IPS-20b (cell line): ENCODE measurements around the gene SGMS1.

Source experiments
- H3K27ac ChIP-seq: one replicate; pipeline ENCODE4 v1.5.1; 2013; ENCODE audit warnings: low read length
- H3K27me3 ChIP-seq: 2 replicates; pipeline ENCODE4 v1.6.1; 2013; ENCODE audit warnings: mild to moderate bottlenecking, low read length, inconsistent platforms; ENCODE audit not compliant: insufficient read depth
- H3K36me3 ChIP-seq: 2 replicates; pipeline ENCODE4 v1.6.1; 2013; ENCODE audit warnings: low read depth, mild to moderate bottlenecking, inconsistent platforms, low read length, moderate library complexity; ENCODE audit not compliant: insufficient read depth
- H3K4me1 ChIP-seq: 2 replicates; pipeline ENCODE4 v1.6.1; 2013; ENCODE audit warnings: mild to moderate bottlenecking, control low read depth, inconsistent platforms, low read length, moderate library complexity; ENCODE audit not compliant: insufficient read depth
- H3K4me3 ChIP-seq: 2 replicates; pipeline ENCODE4 v1.5.1; 2013; ENCODE audit warnings: mild to moderate bottlenecking, low read length, inconsistent platforms
- H3K9ac ChIP-seq: 2 replicates; pipeline ENCODE4 v1.6.1; 2013; ENCODE audit warnings: low read depth, mild to moderate bottlenecking, inconsistent platforms, low read length, moderate library complexity
- H3K9me3 ChIP-seq: 2 replicates; pipeline ENCODE4 v1.6.1; 2013; ENCODE audit warnings: mild to moderate bottlenecking, low read depth, low read length, inconsistent platforms; ENCODE audit not compliant: insufficient read depth

Gene SGMS1

DNA sequence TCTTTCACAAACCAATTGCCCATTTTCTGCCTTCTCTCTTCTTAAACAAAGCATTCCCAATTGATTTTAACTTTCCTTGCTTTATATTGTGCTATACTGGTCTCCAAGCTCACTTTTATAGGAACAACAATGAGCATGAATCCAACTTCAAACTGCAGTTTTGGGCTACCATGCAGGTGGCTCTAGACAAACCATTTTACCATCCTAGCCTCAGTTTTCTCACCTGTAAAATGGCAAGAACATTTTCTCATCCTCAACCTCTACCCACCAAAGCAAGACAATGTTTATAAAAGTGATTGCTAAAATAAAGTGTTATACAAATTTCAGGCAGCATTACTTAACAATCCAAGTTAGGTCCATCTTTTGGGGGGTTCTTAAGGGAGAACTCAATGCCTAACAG lies 305.6 kb downstream of the SGMS1 start:
- Histone ChIP-seq H3K9me3 (no peaks in the 10 kb centered on the region), H3K27ac (no peak overlapping the region), H3K4me3 (no peak overlapping the region), H3K9ac (no peak overlapping the region), H3K27me3 (no peaks in the 10 kb centered on the region), H3K36me3 (no peaks in the 10 kb centered on the region), H3K4me1 (no peaks in the 10 kb centered on the region)

DNA sequence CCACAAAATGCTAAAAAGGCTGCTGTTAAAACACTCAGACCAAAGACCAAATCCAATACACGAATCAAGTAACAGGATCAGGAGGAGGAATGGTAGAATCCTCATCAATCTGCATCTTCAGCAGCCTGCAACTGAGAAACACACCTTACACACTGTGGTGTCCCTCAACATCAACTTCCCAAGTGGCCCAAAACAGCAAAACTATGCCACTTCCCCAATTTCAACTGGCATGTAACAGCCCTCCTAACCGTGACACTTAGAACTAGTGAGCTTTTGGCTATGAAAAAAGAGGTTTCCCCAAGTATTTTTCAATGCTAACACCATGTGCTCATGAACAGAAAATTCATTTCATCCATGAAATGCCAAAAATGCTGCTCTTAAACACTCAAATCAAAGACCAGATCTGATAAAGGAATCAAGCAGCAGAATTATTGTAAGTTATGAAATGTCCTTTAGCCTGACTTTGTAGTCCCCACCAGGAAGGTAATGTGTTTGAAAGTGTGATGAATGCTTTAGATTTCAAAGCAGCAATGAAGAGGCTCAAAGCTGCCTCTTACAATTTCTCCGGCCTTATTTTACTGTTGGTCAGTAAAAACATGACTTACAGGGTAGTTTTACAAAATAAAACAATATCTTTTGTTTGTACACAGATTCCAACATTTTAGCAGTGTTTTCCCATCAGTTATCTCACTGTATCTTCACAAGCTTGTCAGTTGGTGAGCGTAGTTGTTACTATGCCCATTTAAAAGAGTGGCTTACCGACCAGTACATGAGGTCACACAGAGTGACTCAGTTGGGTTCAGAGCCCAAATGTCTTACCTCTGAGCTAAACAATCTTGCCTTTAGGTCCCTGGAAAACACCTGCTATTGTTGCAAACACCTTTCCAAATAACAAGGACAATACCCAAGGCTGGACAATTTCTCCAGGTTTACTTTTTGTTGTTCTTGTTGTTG lies 306.8 kb downstream of the SGMS1 start:
- no peak overlapping the region for H3K9ac ChIP-seq
- no peaks in the 10 kb centered on the region for H3K27me3 ChIP-seq
- no peaks in the 10 kb centered on the region for H3K9me3 ChIP-seq
- H3K27ac ChIP-seq, result no peak overlapping the region
- no peak overlapping the region for H3K4me3 ChIP-seq
- H3K36me3 ChIP-seq, result no peaks in the 10 kb centered on the region
- H3K4me1 ChIP-seq, result no peaks in the 10 kb centered on the region

DNA sequence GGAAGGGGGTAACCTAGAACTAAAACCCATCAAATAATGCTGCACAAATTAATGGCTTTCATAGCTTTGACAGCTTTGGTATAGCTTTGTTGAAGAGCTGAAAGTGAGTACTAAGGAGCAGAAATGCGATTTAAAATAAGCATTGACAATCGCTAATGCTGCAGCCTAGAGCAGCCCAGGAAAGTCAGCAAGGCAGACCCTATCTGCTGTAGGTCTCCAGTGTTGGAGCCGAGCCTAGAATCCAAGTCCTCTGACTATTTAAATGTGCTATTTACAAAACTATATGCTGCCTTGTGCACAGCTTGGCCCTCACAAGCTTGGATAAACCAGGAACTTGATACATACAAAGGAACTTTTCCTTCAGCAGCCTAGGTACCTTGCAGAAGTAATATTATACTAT lies 307.6 kb downstream of the SGMS1 start:
- Histone ChIP-seq H3K27me3 (no peaks in the 10 kb centered on the region), H3K4me3 (no peak overlapping the region), H3K9ac (no peak overlapping the region), H3K36me3 (no peaks in the 10 kb centered on the region; the same call in 1 of the 2 replicates), H3K4me1 (no peaks in the 10 kb centered on the region), H3K9me3 (no peaks in the 10 kb centered on the region), H3K27ac (no peak overlapping the region)

DNA sequence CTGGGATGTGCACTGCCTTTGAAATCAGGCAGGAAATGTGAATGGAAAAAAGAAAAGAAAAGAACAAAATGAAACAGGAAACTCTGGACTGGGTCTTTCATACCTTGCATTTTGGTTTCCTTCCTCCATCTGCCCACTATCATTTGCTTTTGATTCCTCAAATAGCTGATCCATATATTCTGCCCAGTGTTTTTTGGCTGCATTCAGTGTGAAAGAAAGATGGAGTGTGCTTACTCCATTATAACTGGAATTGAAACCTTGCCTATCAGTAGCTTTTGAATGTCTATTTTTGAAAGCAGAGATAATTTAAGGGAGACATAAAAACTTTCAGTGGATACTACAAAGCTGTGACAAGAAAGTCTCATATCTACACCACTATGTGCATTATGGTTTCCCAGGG lies 308.3 kb downstream of the SGMS1 start:
- Histone ChIP-seq H3K27me3 (no peaks in the 10 kb centered on the region), H3K4me1 (no peaks in the 10 kb centered on the region), H3K27ac (no peak overlapping the region), H3K9ac (no peak overlapping the region), H3K36me3 (peaks cover 7% of the 10 kb centered on the region; the same call in 1 of the 2 replicates), H3K4me3 (no peak overlapping the region), H3K9me3 (no peaks in the 10 kb centered on the region)

DNA sequence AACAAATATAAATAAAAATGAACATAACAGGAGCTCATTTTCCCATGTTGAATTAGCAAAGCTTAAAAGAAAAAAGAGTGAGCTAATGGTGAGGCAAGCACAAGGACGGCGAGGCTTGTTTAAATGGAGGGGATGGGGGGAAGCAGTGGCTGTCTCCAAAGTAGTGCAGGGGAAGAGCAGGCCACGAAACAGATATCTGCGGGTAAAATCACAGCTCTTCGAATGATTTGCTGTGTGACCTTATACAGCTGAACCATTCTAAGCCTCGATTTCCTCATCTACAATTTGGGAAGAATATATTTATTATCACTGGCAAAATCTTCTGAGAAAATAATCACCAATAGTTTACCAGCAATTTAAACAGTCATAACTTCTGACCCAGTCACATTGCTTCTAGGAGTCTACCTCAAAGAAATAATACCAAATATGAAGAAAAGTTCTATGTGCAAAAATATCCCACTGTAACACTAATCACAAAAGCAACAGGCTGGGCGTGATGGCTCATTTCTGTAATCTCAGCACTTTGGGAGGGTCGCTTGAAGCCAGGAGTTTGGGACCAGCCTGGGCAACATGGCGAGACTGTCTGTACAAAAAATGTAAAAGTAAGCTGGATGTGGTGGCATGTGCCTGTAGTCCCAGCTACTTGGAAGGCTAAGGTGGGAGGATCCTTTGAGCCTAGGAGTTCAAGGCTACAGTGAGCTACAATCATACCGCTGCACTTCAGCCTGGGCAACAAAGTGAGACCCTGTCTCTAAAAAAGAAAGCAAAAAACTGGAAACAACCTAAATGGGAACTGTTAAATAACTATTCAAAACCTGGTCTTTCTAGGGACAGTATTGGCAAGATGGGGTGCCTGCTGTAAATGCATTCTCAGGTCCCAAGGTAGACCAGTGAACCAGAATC lies 309.3 kb downstream of the SGMS1 start:
- Histone ChIP-seq H3K9me3 (no peaks in the 10 kb centered on the region), H3K4me1 (no peaks in the 10 kb centered on the region), H3K4me3 (no peak overlapping the region), H3K9ac (no peak overlapping the region), H3K27ac (no peak overlapping the region), H3K36me3 (peaks cover 14% of the 10 kb centered on the region; the same call in 1 of the 2 replicates), H3K27me3 (no peaks in the 10 kb centered on the region)

DNA sequence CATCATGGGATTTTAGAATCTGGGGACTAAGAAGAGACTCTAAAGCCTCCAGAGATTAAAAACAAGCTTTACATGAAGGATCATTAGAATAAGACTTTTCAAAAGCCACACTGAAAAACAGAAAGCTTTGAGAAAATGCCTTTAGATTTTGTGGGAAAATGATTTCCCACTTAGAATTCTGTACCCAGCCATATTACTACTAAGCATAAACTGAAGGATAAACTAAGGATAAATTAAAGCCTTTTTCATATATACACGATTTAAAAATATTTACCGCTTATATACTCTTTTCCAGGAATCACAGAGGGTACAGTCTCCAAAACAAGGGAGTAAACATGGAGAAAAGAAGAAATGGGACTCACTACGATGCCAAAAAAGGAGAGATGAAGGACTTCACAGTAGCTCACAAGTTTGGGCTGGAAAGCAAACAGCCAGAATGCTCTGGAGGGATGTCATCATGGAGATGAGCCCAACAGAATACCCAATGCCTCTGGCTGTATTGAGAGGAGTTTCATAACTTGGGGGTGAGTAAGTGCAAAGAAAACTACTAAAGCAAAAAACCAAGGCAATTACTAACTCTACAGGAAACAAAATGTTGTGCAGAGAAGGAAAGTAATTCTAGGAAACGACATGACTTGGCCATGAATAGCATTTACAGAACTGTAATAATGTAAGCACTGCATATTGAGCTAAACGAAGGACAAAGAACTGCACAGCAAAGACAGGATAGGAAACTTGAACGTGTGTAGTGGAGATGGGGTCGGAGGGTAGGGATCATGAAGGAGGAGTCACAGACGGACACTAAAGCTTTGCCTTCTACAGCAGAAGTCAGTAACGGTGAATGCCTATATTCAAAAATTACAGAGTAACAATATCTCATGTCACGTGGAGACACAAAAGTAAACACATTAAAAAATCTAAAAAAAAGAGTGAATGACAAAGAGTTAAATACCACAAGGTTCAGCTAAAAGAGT lies 311.0 kb downstream of the SGMS1 start:
- no peak overlapping the region for H3K27ac ChIP-seq

DNA sequence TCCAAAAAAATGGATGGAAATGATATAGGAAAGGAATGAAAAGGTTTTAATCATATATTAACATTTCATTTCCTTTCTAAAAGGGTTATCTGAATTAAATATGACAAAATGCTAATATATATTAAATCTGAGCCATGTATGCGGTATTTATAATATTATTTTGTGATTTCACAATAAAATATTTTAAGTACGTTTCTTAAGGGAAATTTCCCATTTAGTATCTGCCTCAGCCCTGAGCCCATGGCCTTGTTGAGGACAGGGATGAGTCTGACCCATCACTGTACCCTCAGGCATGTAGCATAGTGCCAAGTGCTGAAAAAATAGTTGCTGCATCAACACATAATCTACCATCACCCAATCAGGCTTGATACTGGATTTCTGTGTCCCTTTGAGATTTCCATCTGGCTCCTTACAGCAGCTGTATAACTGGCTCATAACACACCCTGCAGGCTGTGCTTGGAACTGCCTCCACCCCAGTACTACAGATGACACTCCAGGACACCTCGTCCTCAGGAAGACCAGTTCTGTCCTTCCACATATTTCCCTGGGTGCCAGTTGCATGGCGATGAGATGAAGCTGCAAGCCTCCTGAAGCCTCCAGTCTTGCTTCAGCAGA lies 313.1 kb downstream of the SGMS1 start:
- no peak overlapping the region for H3K9ac ChIP-seq
- H3K27ac ChIP-seq, result no peak overlapping the region
- no peak overlapping the region for H3K4me3 ChIP-seq
- H3K9me3 ChIP-seq, result no peaks in the 10 kb centered on the region
- H3K4me1 ChIP-seq, result no peaks in the 10 kb centered on the region
- peaks cover 23% of the 10 kb centered on the region for H3K36me3 ChIP-seq
- no peaks in the 10 kb centered on the region for H3K27me3 ChIP-seq

More for the DNA sequence above, 311.0 kb downstream of the SGMS1 start:
- Histone ChIP-seq H3K9me3 (no peaks in the 10 kb centered on the region), H3K27me3 (no peaks in the 10 kb centered on the region), H3K36me3 (peaks cover 14% of the 10 kb centered on the region; the same call in 1 of the 2 replicates), H3K4me1 (no peaks in the 10 kb centered on the region), H3K4me3 (no peak overlapping the region), H3K9ac (no peak overlapping the region)

DNA sequence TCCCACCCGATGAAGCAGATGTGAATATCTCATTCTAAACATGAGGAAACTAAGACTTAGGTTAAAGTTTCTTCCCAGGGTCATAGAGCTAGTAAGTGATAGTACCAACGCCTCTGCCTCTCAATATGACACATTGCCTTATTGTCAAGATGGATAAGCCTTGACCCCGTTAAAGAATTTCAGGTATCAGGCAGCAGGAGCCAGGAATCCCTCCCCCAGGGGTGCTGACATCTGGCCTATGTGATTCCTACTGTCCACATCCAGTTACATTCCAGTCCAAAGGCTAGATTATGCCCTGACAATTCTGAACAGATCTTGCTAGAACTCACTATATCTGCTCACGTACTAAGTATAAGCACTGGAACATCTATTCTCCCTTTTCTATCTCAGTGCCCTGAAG lies 314.4 kb downstream of the SGMS1 start:
- H3K9me3 ChIP-seq, result no peaks in the 10 kb centered on the region
- H3K36me3 ChIP-seq, result peaks cover 23% of the 10 kb centered on the region
- H3K9ac ChIP-seq, result no peak overlapping the region
- H3K27me3 ChIP-seq, result no peaks in the 10 kb centered on the region
- H3K4me1 ChIP-seq, result no peaks in the 10 kb centered on the region
- H3K4me3 ChIP-seq, result no peak overlapping the region
- no peak overlapping the region for H3K27ac ChIP-seq

DNA sequence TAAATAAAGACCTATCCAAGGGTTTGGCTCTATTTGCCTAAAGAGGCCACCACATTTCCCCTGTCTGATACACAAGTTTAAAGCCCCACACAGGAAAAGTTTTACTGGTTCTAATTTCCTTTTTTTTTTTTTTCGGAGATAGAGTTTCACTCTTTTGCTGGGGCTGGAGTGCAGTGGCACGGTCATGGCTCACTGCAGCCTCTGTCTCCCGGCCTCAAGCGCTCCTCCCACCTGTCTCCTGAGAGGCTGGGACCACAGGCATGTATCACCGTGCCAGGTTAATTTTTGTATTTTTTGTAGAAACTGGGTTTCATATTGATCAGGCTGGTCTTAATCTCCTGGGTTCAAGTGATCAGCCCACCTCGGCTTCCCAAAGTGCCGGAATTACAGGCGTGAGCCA lies 319.1 kb downstream of the SGMS1 start:
- Histone ChIP-seq H3K27ac (no peak overlapping the region), H3K4me1 (no peaks in the 10 kb centered on the region), H3K36me3 (peaks cover 10% of the 10 kb centered on the region), H3K9me3 (no peaks in the 10 kb centered on the region), H3K9ac (no peak overlapping the region), H3K4me3 (no peak overlapping the region), H3K27me3 (no peaks in the 10 kb centered on the region)

DNA sequence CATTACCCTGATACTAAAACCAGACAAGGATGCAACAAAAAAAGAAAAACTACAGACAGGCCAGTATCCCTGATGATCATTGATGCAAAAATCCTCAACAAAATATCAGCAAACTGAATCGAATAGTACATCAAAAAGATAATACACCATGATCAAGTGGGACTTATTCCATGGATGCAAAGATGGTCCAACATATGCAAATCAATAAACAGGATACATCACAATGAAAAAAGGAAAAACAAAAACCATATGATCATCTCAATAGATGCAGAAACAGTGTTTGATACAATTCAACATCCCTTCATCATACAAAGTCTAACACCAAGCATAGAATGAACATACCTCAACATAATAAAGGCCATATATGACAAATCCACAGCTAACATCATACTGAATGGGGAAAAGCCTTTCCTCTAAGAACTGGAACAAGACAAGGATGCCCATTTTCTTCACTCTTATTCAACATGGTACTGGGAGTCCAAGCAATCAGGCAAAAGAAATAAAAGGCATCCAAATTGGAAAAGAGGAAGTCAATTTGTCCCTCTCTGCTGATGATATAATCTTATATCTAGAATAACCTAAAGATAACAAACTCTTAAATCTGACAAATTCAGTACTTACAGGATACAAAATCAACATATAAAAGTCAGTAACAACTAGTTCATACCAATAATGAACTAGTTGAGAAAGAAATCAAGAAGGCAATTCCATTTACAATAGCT lies 323.6 kb downstream of the SGMS1 start:
- no peaks in the 10 kb centered on the region for H3K9me3 ChIP-seq
- H3K4me1 ChIP-seq, result no peaks in the 10 kb centered on the region
- H3K9ac ChIP-seq, result no peak overlapping the region
- H3K27ac ChIP-seq, result no peak overlapping the region
- H3K27me3 ChIP-seq, result no peaks in the 10 kb centered on the region
- H3K36me3 ChIP-seq, result no peaks in the 10 kb centered on the region
- no peak overlapping the region for H3K4me3 ChIP-seq
